Hematopoietic multipotent progenitor cell treated with erythropoietin and hydrocortisone succinate and interleukin-3 and kit ligand, for 6 days (in vitro differentiated cells): ENCODE measurements around the gene MYOZ1.

Source experiments
- DNase-seq: peaks from one replicate; pipeline ENCODE4 v3.0.0-alpha.2; 2015

Gene MYOZ1

DNA sequence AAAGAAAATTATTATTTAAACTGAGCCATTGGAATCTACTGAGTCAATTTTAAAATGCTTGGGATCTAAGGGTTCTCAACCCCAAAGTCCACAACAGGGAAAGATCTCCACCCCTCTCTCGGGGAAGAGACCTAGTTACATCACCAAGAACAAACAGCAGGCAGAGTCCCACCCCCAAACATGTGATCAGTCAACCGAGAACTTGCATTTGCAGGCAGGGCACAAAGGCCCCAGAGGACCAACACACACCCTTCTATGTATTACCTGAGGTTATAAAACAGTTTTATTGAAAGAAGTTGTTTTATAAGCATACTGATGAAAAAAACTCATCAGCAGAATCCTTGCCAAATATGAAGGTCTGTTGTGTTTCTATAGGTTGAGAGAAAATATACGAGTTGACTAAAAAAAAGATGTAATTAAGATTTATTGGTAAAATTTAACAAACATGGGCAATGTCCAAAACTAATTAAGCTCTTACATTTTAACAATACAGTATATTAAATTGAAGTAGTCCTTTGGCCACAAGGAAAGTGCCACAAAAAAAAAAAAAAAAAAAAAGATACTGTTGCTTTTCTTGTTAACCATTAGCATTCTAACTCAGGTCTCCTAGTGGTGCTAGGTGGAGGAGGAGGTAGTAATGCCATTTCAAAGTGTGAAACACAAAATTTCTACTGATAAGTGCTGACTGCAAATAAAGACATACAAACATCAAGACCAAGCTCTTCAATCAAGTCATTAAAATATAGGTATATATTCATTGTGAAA, 49.2 kb downstream of the MYOZ1 start:
- peak; percentile 62 for DNase-seq

DNA sequence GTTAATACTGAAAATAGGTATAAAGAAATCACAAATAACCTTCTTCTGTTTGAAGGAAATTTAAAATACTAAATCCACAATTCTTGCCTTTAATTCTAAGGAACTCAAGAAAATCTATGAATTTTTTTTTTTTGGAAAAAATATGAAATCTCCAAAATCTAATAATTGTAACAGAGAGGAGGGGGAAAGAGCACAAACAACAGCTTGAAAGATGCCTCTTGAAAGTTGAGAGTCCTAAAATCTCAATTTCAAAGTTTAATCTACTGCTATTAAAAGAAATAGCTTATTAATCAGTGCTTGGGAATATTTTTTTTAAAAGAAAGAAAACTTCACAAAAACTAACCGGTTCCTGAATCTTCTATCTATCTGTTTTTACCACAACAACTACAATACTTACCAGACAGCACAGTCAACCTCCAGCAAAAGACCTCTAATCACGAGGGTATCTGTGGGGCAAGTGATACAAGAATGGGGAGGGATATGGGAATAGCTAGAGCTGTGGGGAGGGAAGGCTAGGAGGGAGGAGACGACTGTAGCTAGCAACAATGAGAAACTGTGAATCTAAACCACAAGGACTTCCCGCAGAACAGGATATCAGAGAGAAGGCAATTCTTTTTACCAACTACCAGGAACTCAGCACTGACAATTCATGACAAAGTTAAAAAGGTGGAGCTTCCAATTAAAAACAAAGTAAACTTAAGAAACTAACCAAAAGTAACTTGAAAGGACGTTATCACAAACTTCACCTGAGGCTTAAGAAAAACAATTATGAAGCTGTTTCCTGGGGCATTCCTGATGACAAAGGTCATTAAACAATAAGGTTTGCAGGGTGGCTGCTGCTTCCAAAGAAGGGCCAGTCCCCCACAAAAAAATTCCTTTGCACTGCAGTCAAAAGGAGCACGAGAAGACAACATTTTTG, 50.1 kb downstream of the MYOZ1 start, which contains the start of gene USP54:
Gene USP54 (minus strand): TSS at position 462 of the 919 bp plus-strand sequence. CDS start 15,684 bp downstream, outside the sequence.
- peak; percentile 62 for DNase-seq

DNA sequence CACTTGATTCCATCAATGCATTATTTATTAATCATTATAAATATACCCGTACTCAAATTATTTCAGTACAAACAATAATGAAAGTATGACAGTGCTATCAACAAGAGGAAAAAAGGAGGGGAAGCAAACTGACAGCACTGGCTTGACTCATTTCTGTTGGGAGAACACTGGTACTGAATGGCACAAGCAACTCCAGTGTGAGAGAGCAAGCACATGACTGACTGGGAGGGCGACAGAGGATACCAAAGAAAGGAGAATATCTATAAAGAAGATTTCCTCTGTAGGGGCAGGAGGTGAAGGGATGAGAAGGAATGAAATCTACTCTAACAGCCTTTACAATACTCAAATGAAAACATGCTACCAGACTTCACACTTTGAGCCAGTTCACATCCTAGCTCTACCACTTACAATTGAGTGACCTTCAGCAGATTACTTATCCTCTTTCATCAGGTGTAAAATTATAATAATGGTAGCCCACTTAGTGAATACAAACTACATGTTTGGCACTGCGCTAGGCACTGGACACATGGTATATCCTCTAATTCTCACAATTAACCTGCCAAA, 51.6 kb downstream of the MYOZ1 start:
- DNase-seq = peak; percentile 32

DNA sequence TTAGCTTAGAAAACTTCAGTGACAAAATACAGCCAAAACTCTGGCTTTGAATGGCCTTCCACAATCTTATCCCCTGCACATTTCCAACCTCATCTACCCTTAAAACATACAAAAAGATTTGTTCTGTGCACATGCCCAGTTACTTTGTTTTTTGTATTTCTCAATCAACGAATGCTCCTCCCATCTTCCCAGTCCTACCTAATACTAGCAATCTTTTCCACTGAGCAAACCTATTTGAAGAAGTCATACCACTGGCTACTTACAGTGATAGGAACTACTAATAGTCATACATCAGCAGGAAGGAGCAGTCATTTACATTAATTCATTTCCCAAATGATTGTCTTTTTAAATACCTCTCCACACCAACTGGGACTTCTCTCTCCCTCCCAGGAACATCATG, 52.6 kb downstream of the MYOZ1 start:
- no peak for DNase-seq

DNA sequence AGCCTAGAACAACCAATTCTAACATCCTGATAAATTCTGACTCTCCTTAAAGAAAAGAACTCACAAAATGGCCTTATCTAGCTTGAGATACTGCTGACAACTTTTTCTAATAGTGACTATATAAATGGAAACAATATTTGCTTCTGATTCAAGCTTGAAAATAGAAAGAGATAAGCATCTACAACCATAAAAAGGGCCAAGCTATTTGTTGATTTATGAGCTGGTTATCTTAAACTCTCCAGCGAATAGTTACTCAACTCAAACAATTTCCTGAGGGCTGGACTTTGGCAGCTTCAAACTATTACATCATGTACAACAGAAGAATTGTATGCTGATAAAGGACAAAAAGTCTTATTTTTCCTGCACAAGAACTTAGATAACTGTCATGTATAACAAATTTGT, 54.7 kb downstream of the MYOZ1 start:
- DNase-seq = peak; percentile 62

DNA sequence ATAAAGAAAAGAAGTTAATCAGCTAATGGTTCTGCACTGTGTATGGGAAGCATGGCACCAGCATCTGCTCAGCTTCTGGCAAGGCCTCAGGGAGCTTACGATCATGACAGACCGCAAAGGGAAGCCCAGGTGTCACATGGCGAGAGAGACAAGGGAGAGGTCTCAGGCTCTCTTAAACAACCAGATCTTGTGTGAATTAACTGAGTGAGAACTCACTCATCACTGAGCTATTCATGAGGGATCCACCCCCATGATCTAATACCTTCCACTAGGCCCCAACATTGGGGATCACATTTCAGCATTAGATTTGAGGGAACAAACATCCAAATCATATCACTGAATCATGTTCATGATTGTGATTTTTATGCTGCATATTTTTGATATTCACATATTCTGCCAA, 55.9 kb downstream of the MYOZ1 start:
- DNase-seq = no peak

DNA sequence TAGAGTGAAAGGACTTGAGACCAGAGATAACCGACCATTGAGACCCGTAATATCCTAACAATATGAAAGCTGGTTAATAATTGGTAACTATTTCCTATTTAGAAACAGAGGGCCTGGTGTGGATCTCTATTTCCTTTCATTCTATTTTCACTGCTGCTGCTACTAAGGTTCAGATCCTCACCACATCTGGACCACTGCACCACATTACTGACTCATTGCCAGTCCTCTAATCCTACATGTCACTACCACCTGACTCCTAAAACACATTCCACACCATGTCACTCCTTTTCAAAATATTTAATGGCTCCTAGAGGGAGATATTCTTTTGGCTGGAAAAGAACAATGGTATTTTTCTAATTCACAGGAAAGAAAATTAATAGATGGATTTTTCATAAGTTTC, 56.5 kb downstream of the MYOZ1 start:
- no peak for DNase-seq

DNA sequence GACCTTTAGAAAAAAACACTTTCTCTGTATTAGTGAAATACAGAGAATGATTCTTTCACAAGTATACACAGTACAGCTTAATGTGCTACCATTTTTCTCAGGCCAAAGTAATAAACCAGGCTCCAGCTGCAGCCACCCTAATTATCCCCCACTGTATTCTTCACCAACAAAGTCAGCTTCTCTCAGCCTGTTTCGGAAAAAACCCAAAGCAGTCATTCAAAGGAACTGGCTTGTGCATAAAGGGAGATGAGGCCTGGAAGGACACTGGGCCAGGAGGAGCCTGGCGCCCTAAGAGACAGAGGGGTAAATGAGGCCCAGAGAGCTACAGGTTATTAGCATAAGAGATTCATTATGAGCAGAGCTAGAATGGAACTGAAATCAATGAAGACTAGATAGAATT, 59.4 kb downstream of the MYOZ1 start:
- DNase-seq = no peak
